Uterus (tissue), 4 donors: ENCODE data around the gene DNAJB14. TPM values are rescaled to one million over a fixed set of nuclear protein-coding genes. Genes with fewer than 3 reads are reported as not detected.

Source experiments
- DNase-seq, 2 donors: peaks; one replicate each; pipeline ENCODE4 v3.0.0-alpha.2; 2019 to 2020
- H3K27ac ChIP-seq, 2 donors: fragments of 200-600 bp; sonication (generic); 1 replicate in 1 of 2; 2 replicates in 1 of 2; pipeline ENCODE4 v1.5.1; 2016 to 2018
- H3K27me3 ChIP-seq, 2 donors: fragments of 200-600 bp; sonication (generic); one replicate each; pipeline ENCODE4 v1.5.1; 2018 to 2019; ENCODE audit warnings: control low read depth in 1 of 2
- H3K36me3 ChIP-seq, 2 donors: fragments of 200-600 bp; sonication (generic); one replicate each; pipeline ENCODE4 v1.5.1; 2019; ENCODE audit warnings: control low read depth in 1 of 2
- H3K4me1 ChIP-seq, 2 donors: fragments of 200-600 bp; sonication (generic); one replicate each; pipeline ENCODE4 v1.5.1; 2018 to 2019; ENCODE audit warnings: control low read depth in 1 of 2
- H3K4me3 ChIP-seq, 2 donors: fragments of 200-600 bp; sonication (generic); 1 replicate in 1 of 2; 2 replicates in 1 of 2; pipeline ENCODE4 v1.5.1; 2018 to 2019; ENCODE audit warnings: mild to moderate bottlenecking in 1 of 2
- H3K9me3 ChIP-seq, 2 donors: fragments of 200-600 bp; sonication (generic); one replicate each; pipeline ENCODE4 v1.5.1; 2019; ENCODE audit warnings: control low read depth in 1 of 2
- POLR2A ChIP-seq, 2 donors: fragments of 450-650 bp; IDR thresholded peaks; one replicate each; pipeline ENCODE4 v1.6.1; 2016; ENCODE audit warnings: antibody characterized with exemption in 2 of 2, mild to moderate bottlenecking in 1 of 2, moderate library complexity in 1 of 2
- intact Hi-C: fragments of 100-400 bp; cut with DNase I; formaldehyde crosslinking; loops from one replicate; pipeline ENCODE4 v1.15.1; 2023; ENCODE audit warnings: low total_unique reads
- total RNA-seq, 4 donors: library from RNA; depleted of rRNA in 3 of 4; stranded (reverse); fragments of >200 nt in 3 of 4; gene quantifications; one replicate each; pipeline versions ENCODE4 v1.1.0 to v1.2.4, GENCODE V29; 2014 to 2023
- TF ChIP-seq, protein P1 (sequence below), 4 experiments: fragments of 200-600 bp in 2 of 4; fragments of 450-650 bp in 2 of 4; sonication (generic) in 2 of 4; IDR thresholded peaks; one replicate each; pipeline ENCODE4 v1.5.1; 2016 to 2019; ENCODE audit warnings: antibody characterized with exemption in 4 of 4, mild to moderate bottlenecking in 2 of 4, moderate library complexity in 1 of 4
- donor health status: DM: yes; HTN: yes; CAD: no.

DNAJB14 gene
- total RNA-seq, 4 donors from 2014 or later = 33.5 to 151 (median 71.5) TPM

DNA sequence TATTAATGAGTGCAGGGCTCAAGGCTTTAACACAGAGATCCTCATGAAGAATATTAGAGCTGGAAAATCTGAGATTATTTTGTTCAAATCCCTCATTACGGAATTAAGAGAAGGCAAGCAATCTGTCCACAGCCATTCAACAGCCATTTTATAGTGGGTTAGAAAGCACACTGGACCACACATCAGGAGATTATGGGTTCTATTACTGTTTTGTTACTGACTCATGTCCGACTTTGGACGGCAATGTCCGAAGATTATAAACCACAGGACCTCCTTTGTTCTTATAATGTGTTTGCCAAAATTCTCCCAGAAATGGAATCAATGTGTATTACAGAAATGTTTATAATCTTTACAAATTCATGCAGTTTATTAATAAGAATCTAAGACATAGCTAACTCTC lies 60.3 kb downstream of the DNAJB14 start:
- TF ChIP-seq, protein P1, sequence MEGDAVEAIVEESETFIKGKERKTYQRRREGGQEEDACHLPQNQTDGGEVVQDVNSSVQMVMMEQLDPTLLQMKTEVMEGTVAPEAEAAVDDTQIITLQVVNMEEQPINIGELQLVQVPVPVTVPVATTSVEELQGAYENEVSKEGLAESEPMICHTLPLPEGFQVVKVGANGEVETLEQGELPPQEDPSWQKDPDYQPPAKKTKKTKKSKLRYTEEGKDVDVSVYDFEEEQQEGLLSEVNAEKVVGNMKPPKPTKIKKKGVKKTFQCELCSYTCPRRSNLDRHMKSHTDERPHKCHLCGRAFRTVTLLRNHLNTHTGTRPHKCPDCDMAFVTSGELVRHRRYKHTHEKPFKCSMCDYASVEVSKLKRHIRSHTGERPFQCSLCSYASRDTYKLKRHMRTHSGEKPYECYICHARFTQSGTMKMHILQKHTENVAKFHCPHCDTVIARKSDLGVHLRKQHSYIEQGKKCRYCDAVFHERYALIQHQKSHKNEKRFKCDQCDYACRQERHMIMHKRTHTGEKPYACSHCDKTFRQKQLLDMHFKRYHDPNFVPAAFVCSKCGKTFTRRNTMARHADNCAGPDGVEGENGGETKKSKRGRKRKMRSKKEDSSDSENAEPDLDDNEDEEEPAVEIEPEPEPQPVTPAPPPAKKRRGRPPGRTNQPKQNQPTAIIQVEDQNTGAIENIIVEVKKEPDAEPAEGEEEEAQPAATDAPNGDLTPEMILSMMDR (IDR thresholded peaks at IDR 0.05) = no peak
- TF ChIP-seq POLR2A (IDR thresholded peaks at IDR 0.05) = no peak
- DNase-seq = no peak
- Histone ChIP-seq H3K27ac (no peak overlapping the region), H3K4me1 (peaks cover 0 to 5% of the 10 kb centered on the region in 2 donors), H3K4me3 (no peak overlapping the region), H3K9me3 (no peaks in the 10 kb centered on the region), H3K27me3 (no peaks in the 10 kb centered on the region), H3K36me3 (no peaks in the 10 kb centered on the region)
- intact Hi-C loops = no loop called here

GRCh38 chr4:99885687-99886086 lies 60.7 kb downstream of the DNAJB14 start:
- intact Hi-C loops = no loop called here
- DNase-seq = no peak
- Histone ChIP-seq H3K9me3 (no peaks in the 10 kb centered on the region), H3K4me1 (peaks cover 0 to 5% of the 10 kb centered on the region in 2 donors), H3K36me3 (no peaks in the 10 kb centered on the region), H3K4me3 (no peak overlapping the region), H3K27ac (peak overlapping the region in 1 of 2 donors; percentile 2), H3K27me3 (no peaks in the 10 kb centered on the region)
- TF ChIP-seq, protein P1 (IDR thresholded peaks at IDR 0.05) = no peak
- no peak for TF ChIP-seq POLR2A (IDR thresholded peaks at IDR 0.05)

DNA sequence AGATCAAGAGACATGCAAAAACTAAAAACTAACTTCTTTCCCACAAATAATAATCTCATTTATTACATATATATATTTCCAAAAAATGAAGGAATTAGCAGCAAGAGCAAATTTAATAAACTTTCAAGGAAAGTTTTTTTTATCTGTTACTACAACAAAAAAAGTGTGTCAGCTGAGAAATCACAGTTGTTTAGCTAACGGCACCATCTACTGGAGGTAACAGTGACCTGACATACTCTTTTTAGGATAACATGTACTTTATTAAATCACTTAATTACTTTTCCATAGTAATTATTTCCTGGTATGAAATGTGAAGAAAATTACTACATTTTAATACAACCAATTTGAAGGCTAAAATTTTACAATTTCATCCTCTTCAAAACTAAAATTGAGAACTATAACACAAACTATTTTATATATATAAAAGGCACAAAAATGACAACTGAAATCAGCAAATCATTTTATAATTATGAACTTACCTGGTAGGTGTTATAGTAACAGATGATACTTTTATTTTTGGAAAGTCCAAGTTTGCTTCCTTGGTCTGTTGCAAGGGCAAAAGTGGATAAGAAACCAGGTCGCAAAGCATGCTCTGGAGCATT lies 61.3 kb downstream of the DNAJB14 start:
- no peak for TF ChIP-seq POLR2A (IDR thresholded peaks at IDR 0.05)
- TF ChIP-seq, protein P1 (IDR thresholded peaks at IDR 0.05) = peak; percentile 48 to 60 (median 54)
- DNase-seq = no peak
- intact Hi-C loops = no loop called here
- no peaks in the 10 kb centered on the region for H3K36me3 ChIP-seq
- H3K4me3 ChIP-seq = no peak overlapping the region
- H3K27me3 ChIP-seq = no peaks in the 10 kb centered on the region
- peak overlapping the region in 1 of 2 donors; percentile 2 for H3K27ac ChIP-seq
- peaks cover 0 to 5% of the 10 kb centered on the region in 2 donors for H3K4me1 ChIP-seq
- no peaks in the 10 kb centered on the region for H3K9me3 ChIP-seq

- Histone ChIP-seq H3K36me3 (no peaks in the 10 kb centered on the region), H3K27me3 (no peaks in the 10 kb centered on the region), H3K9me3 (no peaks in the 10 kb centered on the region), H3K4me1 (peaks cover 0 to 4% of the 10 kb centered on the region in 2 donors), H3K27ac (no peak overlapping the region), H3K4me3 (no peak overlapping the region)
- intact Hi-C loops = no loop called here
- TF ChIP-seq POLR2A (IDR thresholded peaks at IDR 0.05) = no peak
- TF ChIP-seq, protein P1 (IDR thresholded peaks at IDR 0.05) = no peak
- no peak for DNase-seq
Measured at GRCh38 chr4:99879458-99879857, 67.0 kb downstream of the DNAJB14 start.

GRCh38 chr4:99878604-99879003 lies 67.8 kb downstream of the DNAJB14 start:
- Histone ChIP-seq H3K9me3 (no peaks in the 10 kb centered on the region), H3K27ac (no peak overlapping the region), H3K27me3 (no peaks in the 10 kb centered on the region), H3K36me3 (no peaks in the 10 kb centered on the region), H3K4me3 (no peak overlapping the region), H3K4me1 (peaks cover 0 to 4% of the 10 kb centered on the region in 2 donors)
- intact Hi-C loops = no loop called here
- TF ChIP-seq, protein P1 (IDR thresholded peaks at IDR 0.05) = no peak
- no peak for TF ChIP-seq POLR2A (IDR thresholded peaks at IDR 0.05)
- no peak for DNase-seq
